Ovary (tissue), 9 donors: Measurements from ENCODE around the gene OTUD7B. TPM values are rescaled to one million over a fixed set of nuclear protein-coding genes. Genes with fewer than 3 reads are reported as not detected.

Source experiments
- DNase-seq, 5 donors: peaks; one replicate each; pipeline ENCODE4 v3.0.0-alpha.2; 2019 to 2020
- H3K27ac ChIP-seq, 2 donors: fragments of 200-600 bp; one replicate each; pipeline versions ENCODE4 v1.5.1 to v1.8.0; 2019 to 2022
- H3K27me3 ChIP-seq: fragments of 200-600 bp; one replicate; pipeline ENCODE4 v1.8.0; 2022
- H3K36me3 ChIP-seq: fragments of 200-600 bp; sonication (generic); one replicate; pipeline ENCODE4 v1.5.1; 2019
- H3K4me1 ChIP-seq: one replicate; pipeline ENCODE4 v1.8.1; 2013; ENCODE audit warnings: mild to moderate bottlenecking, moderate library complexity; ENCODE audit not compliant: insufficient read depth
- H3K4me3 ChIP-seq: fragments of 200-600 bp; sonication (generic); one replicate; pipeline ENCODE4 v1.5.1; 2017
- H3K9me3 ChIP-seq, 2 donors: fragments of 200-600 bp in 1 of 2; sonication (generic) in 1 of 2; one replicate each; pipeline versions ENCODE4 v1.5.1 to v1.8.1; 2013 to 2019; ENCODE audit warnings: mild to moderate bottlenecking in 1 of 2, moderate library complexity in 1 of 2
- EP300 ChIP-seq: sonication (generic); formaldehyde crosslinking; IDR thresholded peaks from one replicate; pipeline ENCODE4 v1.6.1; 2017; ENCODE audit warnings: antibody characterized with exemption
- POLR2A ChIP-seq: fragments of 450-650 bp; IDR thresholded peaks from one replicate; pipeline ENCODE4 v1.6.1; 2017; ENCODE audit warnings: antibody characterized with exemption, mild to moderate bottlenecking, moderate library complexity
- WGBS, 3 donors: extraction: QIAGEN DNeasy Blood & Tissue Kit in 1 of 3; methylation state at CpG; one replicate each; pipeline versions ENCODE4 v1.1.5 to v1.1.7; 2013 to 2017; 5-methylcytosine and 5-hydroxymethylcytosine counted together
- intact Hi-C, 4 donors: fragments of 100-400 bp; cut with DNase I; formaldehyde crosslinking; loops; one replicate each; pipeline versions ENCODE4 v1.11.0 to v1.15.1; 2022 to 2023
- polyA plus RNA-seq, 2 donors: library from polyadenylated mRNA; stranded (reverse); fragments of 200-250 nt in 1 of 2; fragments of 350-450 nt in 1 of 2; fragmentation: Illumina TruSeq in 1 of 2; extraction: RNeasy Lipid Tissue Mini Kit (QIAGEN cat#74804) in 1 of 2; gene quantifications; one replicate each; pipeline ENCODE4 v1.2.3, GENCODE V29; 2013 to 2014
- total RNA-seq, 7 donors: library from RNA; depleted of rRNA in 2 of 7; stranded (reverse); fragments of >200 nt in 2 of 7; fragmentation: NEBNext Ultra II Directional in 3 of 7; extraction: Animal tissue kit (Norgen Biotek cat#: 25700) in 3 of 7; gene quantifications; one replicate each; pipeline versions ENCODE4 v1.1.0 to v1.2.4, GENCODE V29; 2016 to 2023
- TF ChIP-seq, protein P1 (sequence below), 3 donors: fragments of 450-650 bp in 2 of 3; fragments of 200-600 bp in 1 of 3; IDR thresholded peaks; one replicate each; pipeline versions ENCODE4 v1.5.1 to v1.8.0; 2016 to 2022; ENCODE audit warnings: antibody characterized with exemption in 3 of 3, mild to moderate bottlenecking in 1 of 3
- donor health status: DM: no; HTN: no; CAD: no; lungs with moderate emphysema.
- donor health status: DM: no; HTN: no; CAD: no.
- donor health status: Bipolar disorder and iron deficiency.
- donor health status: DM: yes; HTN: yes; CAD: no.
- donor health status: DM: no; HTN: no; CAD: no.
- donor health status: DM: yes; HTN: yes; CAD: no.

OTUD7B gene
- total and polyA plus RNA-seq, 9 donors = 9.4 to 40.1 (median 28.8) TPM

DNA sequence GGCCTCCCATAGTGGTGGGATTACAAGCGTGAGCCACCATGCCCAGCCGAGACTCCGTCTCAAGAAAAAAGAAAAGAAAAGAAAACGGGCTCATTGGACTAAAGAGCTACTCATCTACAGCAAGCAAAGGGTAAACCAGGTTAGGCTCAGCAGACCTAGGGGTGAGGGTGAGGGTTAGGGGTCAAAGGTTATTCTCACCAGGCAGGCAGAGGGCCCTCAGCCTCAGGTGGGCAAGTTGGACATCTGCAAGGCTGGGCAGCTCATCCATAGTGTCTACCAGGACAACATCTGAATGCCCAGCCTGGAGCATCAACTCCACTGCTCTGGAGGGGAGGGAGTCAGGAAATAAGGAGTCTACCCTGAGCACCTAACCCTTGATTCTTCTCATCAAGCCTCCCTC is 77.3 kb downstream of the OTUD7B start:
- Histone ChIP-seq H3K36me3 (no peaks in the 10 kb centered on the region), H3K9me3 (no peaks in the 10 kb centered on the region), H3K27ac (no peak overlapping the region), H3K4me1 (peaks cover 15% of the 10 kb centered on the region), H3K4me3 (no peak overlapping the region), H3K27me3 (no peaks in the 10 kb centered on the region)
- TF ChIP-seq, protein P1, sequence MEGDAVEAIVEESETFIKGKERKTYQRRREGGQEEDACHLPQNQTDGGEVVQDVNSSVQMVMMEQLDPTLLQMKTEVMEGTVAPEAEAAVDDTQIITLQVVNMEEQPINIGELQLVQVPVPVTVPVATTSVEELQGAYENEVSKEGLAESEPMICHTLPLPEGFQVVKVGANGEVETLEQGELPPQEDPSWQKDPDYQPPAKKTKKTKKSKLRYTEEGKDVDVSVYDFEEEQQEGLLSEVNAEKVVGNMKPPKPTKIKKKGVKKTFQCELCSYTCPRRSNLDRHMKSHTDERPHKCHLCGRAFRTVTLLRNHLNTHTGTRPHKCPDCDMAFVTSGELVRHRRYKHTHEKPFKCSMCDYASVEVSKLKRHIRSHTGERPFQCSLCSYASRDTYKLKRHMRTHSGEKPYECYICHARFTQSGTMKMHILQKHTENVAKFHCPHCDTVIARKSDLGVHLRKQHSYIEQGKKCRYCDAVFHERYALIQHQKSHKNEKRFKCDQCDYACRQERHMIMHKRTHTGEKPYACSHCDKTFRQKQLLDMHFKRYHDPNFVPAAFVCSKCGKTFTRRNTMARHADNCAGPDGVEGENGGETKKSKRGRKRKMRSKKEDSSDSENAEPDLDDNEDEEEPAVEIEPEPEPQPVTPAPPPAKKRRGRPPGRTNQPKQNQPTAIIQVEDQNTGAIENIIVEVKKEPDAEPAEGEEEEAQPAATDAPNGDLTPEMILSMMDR (IDR thresholded peaks at IDR 0.05) = no peak
- TF ChIP-seq POLR2A = no peak
- TF ChIP-seq EP300 = no peak
- no peak for DNase-seq
- intact Hi-C loops = loop anchor here in 1 of 4 donors (5.0 kb wide), 1 partner anchor 41 kb away; no protein-coding TSS in a partner anchor
- WGBS, 3 donors = 93 to 98% (median 97%) methylated on average over 4 of the region's 4 CpGs

DNA sequence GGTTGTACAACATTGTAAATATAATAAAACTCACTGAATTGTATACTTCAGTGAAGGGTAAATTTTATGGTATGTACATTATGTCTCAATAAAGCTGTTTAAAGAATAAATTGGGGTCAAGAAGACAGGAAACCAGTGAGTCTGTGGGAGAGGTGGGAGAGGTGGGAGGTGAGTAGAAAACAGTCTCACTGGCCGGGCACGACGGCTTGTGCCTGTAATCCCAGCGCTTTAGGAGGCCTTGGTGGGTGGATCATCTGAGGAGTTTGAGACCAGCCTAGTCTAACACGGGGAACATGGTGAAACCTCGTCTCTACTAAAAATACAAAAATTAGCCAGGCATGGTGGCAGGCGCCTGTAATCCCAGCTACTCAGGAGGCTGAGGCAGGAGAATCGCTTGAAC is 78.1 kb downstream of the OTUD7B start:
- Histone ChIP-seq H3K36me3 (no peaks in the 10 kb centered on the region), H3K27me3 (no peaks in the 10 kb centered on the region), H3K4me3 (no peak overlapping the region), H3K9me3 (no peaks in the 10 kb centered on the region), H3K4me1 (peaks cover 13% of the 10 kb centered on the region), H3K27ac (no peak overlapping the region)
- intact Hi-C loops = loop anchor here in 1 of 4 donors (5.0 kb wide), 1 partner anchor 40 kb away; no protein-coding TSS in a partner anchor
- TF ChIP-seq, protein P1 (IDR thresholded peaks at IDR 0.05) = no peak
- TF ChIP-seq EP300 (no peak), POLR2A (no peak)
- 88 to 94% (median 89%) methylated on average over 8 of the region's 8 CpGs for WGBS, 3 donors
- DNase-seq = no peak

DNA sequence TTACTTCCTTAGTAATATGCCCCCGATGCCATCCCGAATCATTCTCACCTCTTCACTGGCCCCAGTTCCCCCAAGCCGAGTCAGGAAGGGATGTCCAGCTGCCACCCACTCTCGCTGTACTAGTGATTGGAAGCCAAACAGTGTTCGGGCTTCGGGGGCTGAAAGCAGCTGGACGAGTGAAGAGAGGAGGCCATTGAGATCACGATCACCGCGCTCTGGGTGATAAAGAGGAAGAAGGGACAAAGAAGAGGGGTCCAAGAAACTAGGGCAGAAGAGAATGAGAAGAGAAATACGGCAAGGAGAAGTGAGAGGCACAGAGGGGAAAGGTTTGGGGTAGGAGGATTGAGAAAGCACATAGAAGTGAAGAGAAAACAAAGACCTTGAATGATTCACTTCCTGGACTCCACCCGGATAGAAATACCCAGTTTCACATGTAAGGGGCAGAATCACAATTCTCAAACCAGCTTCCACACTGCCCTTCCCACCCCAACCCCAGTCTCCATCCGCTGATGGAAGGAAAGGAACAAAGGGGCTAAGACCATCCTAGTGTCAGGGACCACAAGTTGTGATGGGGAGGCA is 79.2 kb downstream of the OTUD7B start:
- no peaks in the 10 kb centered on the region for H3K27me3 ChIP-seq
- TF ChIP-seq, protein P1 (IDR thresholded peaks at IDR 0.05) = no peak
- TF ChIP-seq EP300 = no peak
- no peak for TF ChIP-seq POLR2A
- no peaks in the 10 kb centered on the region for H3K9me3 ChIP-seq
- WGBS, 3 donors = 86 to 90% (median 89%) methylated on average over 13 of the region's 13 CpGs
- DNase-seq = no peak
- H3K4me3 ChIP-seq = no peak overlapping the region
- no peak overlapping the region for H3K27ac ChIP-seq
- intact Hi-C loops = loop anchor here in 1 of 4 donors (5.0 kb wide), 1 partner anchor 39 kb away; no protein-coding TSS in a partner anchor
- peaks cover 16% of the 10 kb centered on the region for H3K4me1 ChIP-seq
- no peaks in the 10 kb centered on the region for H3K36me3 ChIP-seq

DNA sequence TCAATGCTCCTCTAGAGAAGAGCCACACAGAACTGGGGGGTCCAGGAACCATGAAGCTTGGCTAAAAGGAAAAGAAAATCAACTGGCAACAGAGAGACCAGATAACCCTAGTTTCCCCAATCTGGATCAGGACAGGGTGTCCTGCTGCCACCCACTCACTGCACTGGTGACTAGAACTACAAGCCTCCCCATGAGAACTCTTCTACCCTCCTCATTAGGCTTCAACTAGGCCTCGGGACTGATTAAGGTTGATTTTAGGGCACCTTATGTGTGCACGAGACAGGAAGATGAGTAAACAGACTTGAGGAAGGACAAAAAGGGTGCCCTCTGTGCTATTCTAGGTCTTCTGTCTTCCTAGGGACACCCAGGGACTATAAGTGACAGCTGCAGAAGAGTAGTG is 80.7 kb downstream of the OTUD7B start:
- H3K4me3 ChIP-seq = no peak overlapping the region
- WGBS, 3 donors = 84 to 95% (median 88%) methylated on average over 2 of the region's 2 CpGs
- no peaks in the 10 kb centered on the region for H3K9me3 ChIP-seq
- H3K27ac ChIP-seq = no peak overlapping the region
- H3K36me3 ChIP-seq = no peaks in the 10 kb centered on the region
- no peaks in the 10 kb centered on the region for H3K27me3 ChIP-seq
- intact Hi-C loops = loop anchor here in 1 of 4 donors (5.0 kb wide), 1 partner anchor 38 kb away; no protein-coding TSS in a partner anchor
- DNase-seq = no peak
- peaks cover 16% of the 10 kb centered on the region for H3K4me1 ChIP-seq
- no peak for TF ChIP-seq EP300
- TF ChIP-seq, protein P1 (IDR thresholded peaks at IDR 0.05) = no peak
- no peak for TF ChIP-seq POLR2A
